GM19452 (cell line): ENCODE data around the gene LRGUK.

Experiments
- ATAC-seq: cut with Tn5 transposase; IDR thresholded peaks from one replicate; pipeline ENCODE4 v1.9.1; 2021; ENCODE audit not compliant: unreplicated experiment

Gene LRGUK

DNA sequence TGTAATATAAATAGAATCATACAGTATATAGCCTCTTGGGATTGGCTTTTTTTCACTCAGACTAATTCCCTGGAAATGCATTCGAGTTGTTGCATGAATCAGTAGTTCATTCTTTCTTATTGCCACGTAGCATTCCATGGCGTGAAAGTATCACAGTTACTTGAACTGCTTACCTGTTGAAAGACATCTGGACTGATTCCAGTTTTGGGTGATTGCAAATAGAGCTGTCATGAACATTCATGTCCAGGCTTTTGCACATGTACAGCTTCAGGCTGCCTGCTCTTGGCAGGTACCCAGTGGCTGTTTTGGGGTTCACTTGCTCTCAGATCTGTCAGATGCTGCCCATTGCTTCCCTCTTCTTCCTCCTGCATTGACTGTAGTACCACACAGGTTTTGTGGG is 54.9 kb downstream of the LRGUK start:
- no peak for ATAC-seq

DNA sequence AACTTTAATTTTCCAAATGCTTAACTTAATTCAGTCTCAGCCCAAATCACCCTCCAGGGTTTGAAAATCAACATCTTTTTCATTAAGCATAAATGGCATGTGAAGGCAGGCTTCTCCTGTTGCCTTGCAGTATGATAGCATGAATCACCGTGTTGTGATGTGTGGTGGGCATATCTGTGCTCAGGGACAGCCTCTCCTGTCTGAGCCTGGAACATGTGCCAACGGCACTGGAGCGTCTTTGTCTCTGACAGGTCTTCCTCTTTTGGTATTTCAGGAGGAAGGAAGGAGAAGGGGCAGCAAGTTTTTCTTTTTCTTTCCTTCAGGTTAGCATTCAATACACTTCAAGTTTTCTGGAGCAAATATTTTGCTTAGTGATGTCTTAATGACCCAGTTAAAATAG is 57.6 kb downstream of the LRGUK start:
- ATAC-seq, result no peak

DNA sequence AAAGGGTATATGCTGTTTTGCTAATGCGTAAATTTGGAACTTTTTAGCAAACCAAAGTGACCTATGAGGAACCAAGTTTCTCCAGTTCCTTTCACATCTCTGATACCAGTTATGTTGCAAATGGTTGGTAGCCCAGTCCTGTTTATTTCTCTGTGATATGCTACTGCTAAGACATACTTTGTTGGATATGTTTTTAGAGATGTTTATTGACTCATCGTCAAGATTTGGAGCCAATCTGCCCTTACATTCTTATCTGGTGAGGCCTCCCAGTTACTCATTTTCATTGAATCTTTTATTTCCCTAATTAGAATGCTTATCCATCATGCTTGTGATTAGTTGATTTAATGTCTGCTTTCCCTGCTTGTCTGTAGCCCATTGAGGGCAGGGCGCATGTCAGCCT is 58.9 kb downstream of the LRGUK start:
- no peak for ATAC-seq

DNA sequence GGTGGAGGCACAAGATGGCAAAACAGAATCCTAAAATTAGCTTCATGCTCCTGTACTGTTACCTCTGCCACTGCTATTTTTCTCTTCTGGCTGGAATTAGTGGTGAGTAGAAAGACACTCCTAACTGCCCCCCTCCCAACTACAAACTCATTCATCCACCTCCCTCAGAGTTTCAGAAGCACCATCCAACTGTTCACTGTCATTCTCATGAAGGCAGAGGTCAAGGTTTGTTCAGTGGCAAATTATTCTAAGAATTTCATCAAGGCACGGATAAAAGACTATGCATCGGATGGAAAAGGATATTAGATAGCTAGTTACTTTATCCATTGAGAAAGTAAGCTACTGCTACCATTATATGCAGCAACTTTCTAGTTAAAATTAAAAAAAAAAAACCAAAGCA is 59.7 kb downstream of the LRGUK start:
- no peak for ATAC-seq

DNA sequence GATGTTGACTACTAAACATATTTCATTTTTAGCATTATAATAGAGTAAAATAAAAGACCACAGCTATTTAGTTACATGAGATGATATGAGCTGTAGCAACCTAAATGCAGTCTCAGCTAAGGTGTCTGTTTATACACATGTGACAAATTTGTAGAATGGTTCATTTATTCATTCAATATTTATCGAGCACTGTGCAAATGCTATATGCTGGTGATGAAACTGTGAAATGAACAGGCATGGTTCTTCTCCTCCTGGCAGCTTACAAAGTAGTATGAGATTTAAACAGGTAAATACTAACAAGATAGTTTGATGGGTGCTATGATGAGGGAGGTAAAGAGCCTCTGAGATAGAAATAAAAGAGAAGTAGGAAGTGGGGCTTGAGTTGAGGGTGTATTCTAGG is 60.8 kb downstream of the LRGUK start:
- no peak for ATAC-seq

DNA sequence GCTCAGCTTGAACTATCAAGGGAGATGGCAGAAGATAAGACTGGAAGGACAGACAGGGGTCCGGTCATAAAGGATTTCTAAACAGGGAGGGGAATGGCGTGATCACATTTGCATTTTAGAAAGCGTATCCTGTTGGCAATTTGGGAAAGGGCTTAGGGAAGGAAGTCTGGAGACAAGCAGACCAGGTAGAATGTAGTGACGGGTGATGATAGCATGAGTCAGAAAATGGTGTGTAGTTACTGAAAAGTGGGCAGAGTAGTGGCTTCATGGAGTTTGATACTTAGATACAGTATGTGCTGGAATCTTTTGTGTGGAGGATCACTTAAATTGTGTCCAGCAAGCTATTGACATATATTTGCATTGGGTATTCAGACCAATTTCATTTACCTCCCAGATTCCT is 61.2 kb downstream of the LRGUK start:
- ATAC-seq, result no peak

DNA sequence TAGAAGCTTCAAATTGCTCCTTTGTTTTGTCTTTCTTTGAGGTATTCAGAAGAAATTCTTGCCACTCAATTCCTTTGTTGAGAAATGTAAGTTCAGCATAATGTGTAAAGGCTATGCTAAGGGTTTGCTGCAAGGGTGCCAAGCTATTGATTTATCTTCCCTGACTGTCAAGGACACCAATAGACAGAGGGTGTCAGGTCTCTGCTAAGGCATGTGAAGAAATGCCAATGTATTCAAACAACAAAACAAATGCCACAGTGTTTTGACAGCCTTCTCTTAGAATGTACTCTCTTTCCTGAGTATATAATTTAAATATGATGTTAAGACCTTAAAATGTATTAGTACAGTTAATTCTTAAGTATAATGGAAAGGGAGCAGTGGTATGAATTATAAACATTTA is 62.4 kb downstream of the LRGUK start:
- no peak for ATAC-seq

DNA sequence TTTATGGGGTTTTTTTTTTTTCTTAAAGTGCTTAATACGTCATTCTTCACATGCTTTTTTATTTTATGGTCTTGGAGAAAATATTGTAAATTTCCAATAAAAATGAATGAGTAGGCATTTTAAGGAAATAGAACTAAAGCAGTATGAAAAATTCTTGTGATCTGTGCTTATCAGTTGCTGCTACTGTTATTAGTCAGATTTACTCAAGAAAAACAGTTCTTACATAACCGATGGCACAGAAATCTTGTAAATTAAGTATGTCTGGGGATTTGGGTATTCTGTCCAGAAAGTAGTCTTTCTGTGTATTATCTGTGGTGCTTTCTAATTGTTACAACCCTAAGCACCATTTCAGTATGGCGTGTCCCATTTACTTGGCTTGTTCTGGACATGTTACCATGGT is 64.7 kb downstream of the LRGUK start:
- no peak for ATAC-seq

DNA sequence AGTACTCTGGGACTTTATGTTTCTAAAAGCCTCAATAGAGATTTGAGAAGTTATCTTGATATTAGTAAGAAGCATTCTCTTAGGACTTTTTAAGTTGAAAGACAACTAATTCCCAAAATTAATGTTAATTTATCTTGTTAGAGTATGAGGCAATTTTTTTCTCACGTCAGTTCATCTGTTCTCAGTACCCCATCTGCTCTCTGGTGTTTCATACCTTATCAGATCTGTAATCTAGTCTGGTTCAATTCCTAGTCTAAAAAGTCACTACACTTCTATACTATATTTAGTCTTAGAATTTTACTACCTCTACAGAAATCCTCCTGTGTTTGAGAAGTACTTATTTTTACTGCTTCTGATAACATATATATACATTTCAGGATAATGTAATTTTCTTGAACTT is 66.1 kb downstream of the LRGUK start:
- no peak for ATAC-seq

DNA sequence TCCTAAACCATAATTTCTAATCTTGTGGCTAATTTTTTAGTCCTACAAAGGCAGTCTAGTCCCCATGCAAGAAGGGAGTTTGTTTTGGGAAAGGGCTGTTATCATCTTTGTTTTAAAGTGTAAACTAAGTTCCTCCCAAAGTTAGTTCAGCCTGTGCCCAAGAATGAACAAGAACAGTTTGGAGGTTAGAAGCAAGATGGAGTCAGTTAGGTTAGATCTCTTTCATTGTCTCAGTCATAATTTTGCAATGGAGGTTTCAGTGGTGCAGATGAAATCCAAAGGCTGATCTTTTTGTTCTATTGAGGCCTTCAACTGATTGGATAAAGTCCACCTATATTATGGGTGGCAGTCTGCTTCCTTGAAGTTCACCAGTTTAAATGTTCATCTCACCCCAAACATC is 68.1 kb downstream of the LRGUK start:
- ATAC-seq, result no peak

DNA sequence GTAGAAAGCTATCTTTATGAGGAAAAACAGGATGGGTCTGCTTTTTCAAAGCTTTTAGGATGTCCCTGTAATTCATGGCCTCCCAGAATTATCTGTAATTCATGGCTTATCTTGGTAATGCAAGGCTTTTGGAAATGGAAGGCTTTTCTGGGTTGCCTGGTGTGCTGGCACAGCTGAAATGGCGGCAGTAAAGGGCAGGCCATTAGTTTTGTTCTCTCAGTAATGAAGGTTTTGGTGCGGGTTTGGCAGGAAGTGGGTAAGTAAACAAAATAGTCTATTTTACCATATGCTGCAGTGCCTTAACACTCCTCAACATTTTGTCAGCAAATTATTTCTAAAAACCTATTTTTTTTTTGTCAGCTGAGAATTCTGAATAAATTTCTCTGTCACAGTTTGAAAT is 69.3 kb downstream of the LRGUK start:
- no peak for ATAC-seq

DNA sequence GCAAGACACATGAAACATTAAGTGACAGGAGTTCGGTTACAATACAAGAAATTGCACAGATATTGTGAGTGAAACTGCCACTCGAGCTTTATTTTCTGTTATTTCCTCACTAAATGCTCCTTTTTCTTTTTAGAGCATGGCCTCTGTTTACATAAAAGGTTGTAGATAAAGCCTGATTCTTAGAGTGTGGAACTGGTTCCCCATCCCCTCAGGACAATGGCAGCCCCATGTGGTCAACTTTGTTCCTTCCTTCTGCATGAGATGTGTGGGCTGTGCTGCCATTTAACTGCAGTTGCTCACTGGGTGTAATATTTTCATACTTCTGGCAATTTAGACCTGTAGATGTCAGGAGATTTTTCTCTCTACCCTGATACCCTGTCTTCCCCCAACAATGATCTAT is 70.2 kb downstream of the LRGUK start:
- no peak for ATAC-seq

DNA sequence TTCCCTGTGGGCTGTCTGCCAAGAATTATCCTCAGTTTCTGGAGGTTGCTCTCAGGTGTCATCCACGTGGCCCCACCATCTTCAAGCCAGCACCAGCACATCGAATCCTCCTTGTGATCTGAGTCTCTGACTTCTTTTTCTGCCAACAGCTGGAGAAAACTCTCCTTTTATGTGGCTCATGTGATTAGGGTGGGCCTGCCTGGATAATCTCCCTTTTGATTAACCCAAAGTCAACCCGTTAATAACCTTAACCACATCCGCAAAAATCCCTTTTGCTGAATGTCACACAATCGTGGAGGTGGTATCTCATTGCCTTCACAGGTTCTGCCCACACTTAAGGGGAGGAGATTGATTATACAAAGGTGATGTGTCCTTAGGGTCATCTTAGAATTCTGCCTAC is 73.8 kb downstream of the LRGUK start:
- no peak for ATAC-seq

DNA sequence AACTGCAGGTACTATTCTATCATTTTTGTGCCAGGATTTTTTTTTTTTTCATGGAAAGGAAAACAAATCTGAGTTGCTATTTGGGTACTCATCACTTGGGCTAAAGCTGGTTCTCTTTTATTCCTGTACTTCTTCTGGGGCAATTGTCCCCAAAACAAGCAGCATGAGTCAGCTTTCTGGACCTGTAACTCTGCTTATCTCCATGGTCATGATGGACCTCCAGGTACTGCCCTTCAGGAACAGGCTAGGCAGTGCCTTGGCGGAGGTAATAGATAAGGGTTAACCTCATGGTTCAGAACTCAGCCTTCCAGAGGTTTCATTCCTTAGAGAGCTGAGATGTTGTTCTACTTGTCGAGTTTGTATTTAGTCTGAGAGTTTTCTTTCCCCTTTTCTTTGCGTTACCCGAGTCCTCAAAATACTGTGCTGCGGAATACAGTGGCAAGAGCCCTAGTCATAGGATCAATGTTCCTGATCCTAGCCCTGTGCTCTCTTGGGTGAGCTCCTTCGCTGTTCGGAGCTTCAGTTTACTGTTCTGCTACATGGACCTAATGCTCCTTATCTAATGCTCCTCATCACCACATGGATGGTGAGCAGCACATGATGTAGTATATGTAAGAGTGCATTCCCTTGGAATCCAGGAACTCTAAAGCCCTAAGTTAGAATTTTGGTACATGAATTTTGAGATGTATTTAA is 74.6 kb downstream of the LRGUK start:
- ATAC-seq, result no peak

DNA sequence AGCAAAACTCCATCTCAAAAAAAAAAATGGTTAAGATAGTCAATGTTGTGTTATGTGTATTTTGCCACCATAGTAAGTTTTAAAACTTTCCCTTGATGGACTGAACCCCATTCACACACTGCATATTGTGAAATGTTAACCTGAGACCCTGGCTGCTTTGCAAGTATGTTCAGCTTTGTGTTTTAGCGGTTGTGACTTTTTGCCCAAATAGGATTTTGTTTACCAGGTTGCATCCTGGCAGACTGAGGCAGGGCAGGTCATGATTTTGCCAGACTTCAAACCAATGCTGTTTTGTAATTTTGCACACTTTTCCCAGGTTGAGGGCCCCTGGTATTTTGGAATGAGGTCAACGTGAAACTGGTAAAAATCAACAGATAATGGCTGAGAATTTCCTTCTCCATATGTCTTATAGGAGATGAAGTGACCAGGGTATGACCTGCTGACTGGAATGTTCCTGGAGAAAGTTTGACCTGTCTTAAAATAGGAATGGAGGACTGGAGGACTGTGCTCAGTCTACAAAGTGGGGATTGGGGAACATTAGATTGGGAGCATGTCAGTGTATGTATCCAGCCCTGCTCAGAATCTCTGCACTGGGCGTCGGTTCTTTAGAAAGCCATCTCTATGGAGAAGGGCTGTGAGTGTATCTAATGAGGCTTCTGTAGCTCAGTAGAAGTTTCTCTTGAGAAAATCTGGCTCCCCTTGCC is 76.2 kb downstream of the LRGUK start:
- ATAC-seq, result no peak

DNA sequence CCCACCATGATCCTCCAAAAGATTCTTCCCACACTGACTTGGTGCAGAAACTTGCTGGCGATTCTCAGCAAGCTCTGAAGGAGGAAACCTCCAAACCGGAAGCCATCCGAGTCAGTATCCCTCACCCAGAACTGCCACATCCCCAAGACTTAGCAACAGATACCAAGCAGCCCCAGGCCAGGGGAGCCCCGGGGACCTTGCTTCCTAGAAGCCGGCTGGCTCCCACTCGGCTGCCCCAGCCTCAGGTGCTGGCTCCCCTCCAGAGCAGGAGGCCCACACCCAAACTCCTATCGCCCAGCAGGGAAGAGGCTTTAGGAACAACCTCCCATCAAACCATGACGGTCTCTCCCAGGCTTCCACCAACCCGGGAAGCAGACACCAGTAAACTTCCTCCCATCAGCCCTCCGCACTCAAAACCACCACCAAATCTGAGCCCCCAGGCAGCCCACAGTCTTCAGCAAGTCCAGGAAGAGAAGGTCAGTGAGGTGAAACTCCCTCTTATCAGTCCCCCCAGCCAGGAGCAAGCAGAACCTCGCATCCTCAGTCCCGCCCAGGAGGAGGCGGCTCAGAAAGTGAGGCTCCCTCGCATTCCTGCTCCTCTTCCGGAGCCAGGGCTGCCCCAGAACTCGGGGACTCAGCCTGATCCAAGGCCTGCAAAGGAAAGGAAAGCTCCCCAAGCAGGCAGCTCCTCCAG is 82.3 kb downstream of the LRGUK start:
- no peak for ATAC-seq

DNA sequence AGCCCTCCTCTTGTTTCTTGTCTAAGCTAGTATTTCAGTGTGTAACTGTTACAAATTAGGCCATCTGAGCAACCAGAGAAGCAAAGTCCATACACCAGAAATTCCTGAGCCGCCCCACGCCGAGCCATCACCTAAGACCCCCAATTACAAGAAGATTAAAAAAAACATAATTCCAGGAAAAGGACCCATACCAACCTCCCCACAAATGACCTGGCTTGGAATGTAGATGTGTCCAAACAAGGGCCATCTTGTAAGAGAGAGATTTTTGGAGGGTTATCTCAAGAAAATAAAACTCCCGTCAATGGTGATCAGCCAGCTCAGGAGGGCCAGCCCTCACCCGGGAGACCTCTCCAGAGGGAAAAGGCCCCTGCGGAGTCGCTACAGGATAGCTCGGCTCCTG is 83.1 kb downstream of the LRGUK start:
- no peak for ATAC-seq

DNA sequence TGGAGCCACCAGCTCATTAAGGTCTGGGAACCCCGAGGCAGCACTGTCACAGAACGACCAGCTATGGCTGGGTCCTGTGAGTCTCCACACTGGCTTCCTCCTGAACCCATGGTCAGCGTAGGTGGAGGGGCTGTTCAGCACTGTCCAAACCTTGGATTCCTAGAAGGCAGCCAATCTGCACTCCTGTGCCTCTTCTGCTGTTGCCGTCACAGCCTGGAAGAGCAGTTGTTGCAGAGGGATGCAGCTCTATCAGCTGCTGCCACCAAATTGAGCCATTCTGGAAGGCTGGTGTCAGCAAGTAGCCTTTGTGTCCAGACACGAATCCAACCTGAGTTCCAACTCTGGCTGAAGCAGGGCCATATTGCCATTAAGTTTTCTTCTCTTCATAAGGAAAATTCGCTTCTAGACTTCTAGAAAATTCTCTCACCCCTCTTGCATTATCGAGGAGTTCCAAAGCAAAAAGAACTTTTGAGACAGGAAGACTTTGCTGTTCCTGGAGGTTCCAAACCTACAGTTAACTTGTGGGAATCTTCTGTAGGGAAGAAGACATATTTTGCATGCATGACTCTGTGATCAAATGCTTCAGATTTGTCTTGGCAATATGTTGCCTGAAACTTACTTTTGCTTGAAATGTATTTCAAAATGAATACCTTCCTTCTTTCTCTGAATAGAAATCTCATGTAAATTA is 84.0 kb downstream of the LRGUK start:
- ATAC-seq, result no peak

DNA sequence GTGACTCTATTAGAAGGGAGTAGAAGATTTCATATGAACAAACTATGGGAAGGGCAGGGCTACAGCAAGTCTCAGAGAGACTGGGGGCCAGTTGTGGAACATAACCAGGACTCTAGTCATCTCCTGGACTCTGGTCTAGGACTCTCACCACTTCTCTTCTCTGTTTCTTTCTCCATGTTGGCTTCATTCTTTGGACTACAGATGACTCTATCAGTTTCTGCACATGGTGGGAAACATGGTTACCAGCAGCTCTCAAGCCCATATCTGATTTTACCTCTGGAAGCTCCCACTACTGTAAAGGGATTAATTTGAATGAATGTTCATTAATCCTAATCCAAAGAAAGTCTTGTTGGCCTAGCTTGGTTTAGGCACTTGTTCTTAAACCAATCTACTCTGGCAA is 84.7 kb downstream of the LRGUK start:
- ATAC-seq, result no peak

DNA sequence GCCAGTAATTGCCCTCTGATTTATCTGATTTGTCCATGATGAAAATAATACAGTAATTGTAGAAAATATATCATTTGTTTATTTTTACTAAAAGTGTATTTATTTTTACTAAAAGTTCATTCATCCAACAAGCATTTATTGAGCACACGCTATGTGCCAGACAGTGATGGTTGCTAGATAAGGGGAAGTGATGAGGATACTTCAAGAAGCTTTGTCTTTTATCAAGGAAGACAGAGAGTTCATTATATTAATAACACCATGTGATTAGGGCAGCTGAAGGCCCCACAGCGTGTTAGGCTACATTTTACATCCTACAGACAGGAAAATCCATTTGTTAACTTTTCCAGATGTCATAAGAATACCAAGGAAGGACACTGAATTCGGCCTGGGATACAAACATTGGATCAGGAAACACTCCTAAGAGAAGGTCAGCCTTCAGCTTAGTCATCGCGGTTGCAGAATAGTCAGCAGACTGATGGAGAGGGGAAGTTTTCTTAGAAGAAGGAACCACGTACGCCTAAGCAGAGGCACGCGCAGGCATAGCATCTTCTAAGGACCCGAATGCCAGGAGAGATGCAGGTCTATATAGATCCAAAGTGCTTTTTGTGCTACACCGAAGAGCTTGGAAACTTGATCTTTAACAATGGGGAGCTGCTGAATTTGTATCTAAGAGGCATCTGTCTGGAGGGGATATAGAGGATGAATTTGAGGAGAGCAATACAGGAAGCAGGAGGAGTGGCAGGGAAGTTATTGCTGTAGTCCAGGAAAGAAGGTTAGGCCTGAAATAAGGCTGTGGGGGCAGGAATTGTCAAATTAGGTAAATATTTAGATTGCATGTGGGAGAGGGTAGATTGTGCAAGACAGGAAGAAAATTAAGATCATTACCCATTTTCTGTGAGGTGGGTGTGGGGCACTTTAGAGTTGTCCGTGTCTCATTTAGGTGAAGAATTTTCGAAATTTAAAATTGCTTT is 85.7 kb downstream of the LRGUK start:
- ATAC-seq, result no peak

DNA sequence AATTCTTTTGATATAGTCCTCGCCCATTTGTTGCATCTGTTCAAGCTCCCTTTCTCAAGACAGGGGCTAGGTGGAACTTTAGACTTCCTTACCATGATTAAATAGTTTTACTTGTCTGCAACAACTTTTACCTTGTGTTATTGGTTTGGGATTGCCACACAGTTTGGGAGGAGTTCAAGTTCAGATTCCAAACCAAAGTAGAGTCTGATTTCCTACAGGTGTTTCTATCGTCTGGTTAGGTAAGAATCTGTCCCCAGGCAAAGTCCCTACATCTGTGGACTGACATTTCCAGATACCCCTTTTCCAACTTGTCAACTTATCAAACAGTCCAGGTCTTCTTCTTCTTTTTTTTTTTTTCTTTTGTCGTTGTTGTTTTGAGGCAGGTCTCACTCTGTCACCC is 93.1 kb downstream of the LRGUK start:
- ATAC-seq, result no peak
